ENCODE measurements around the gene YBEY. TPM values are rescaled to one million over a fixed set of nuclear protein-coding genes. Genes with fewer than 3 reads are reported as not detected.
A peak's percentile ranks its signal among the peaks of the same experiment; 100 is the strongest.

The YBEY gene
- total and polyA plus RNA-seq, 3 experiments from 2014 or later = 16.7 to 21.0 (median 18.6) TPM

DNA sequence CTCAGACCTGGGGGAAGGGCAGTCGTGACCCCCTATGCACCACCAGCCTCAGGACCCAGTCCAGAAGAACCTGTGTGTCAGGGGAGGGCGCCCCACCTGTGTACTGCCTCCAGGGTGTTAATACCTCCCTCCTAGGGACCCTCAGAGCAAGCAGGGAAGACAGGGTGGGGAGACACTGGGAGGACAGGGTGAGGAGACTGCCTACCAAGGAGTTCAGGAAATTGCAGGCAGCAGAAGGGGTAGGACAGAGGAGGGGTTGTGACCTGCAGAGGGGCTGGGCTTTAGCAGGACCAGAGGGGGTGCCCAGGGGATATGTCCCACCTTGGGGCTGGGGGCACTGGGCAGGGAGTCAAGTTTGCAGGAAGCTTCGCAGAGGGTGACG is 32.3 kb downstream of the YBEY start:
- H3K4me1 ChIP-seq (ENCODE audit: insufficient read depth, low read length) = peaks cover 20% of the 10 kb centered on the region
- no peaks in the 10 kb centered on the region for H3K27me3 ChIP-seq (ENCODE audit: insufficient read depth, low read length, poor library complexity, severe bottlenecking)
- no peak overlapping the region for H3K27ac ChIP-seq (ENCODE audit: low read depth, low read length)
- H3K4me1 Mint-ChIP-seq = peaks cover 16 to 27% (median 22%) of the 10 kb centered on the region in 3 donors
- peaks cover 0 to 1% (median 0%) of the 10 kb centered on the region in 3 donors for H3K36me3 Mint-ChIP-seq
- H3K36me3 ChIP-seq (ENCODE audit: insufficient read depth, low read length) = no peaks in the 10 kb centered on the region
- H3K4me3 ChIP-seq (ENCODE audit: low read length) = no peak overlapping the region
- ChIA-PET POLR2A (no interaction called here), CTCF (no interaction called here)
- no peak overlapping the region for H3K4me3 Mint-ChIP-seq
- no peaks in the 10 kb centered on the region for H3K9me3 ChIP-seq (ENCODE audit: low read length)
- H3K9me3 Mint-ChIP-seq = no peaks in the 10 kb centered on the region
- H3K27ac Mint-ChIP-seq = no peak overlapping the region
- DNase-seq = no peak
- no peaks in the 10 kb centered on the region for H3K27me3 Mint-ChIP-seq

DNA sequence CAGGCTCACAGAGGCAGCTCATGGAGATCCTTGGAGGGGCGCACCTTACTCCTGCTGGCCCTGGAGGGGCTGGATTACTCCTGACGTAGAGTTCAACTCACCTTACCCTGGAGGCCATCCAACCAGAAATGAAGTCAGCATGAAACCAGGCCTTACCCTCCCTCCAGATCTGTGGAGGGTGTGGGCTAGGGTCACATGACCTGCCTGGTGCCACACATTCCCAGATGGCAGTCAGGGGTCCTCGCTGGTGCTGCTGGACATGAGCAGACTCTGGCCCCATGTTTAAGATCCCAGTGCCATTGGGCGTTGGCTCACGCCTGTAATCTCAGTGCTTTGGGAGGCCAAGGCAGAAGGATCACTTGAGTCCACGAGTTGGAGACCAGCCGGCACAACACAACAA is 33.0 kb downstream of the YBEY start:
- H3K27ac ChIP-seq (ENCODE audit: low read depth, low read length) = no peak overlapping the region
- peaks cover 0 to 2% (median 0%) of the 10 kb centered on the region in 5 donors for H3K9me3 Mint-ChIP-seq
- peaks cover 20% of the 10 kb centered on the region for H3K4me1 ChIP-seq (ENCODE audit: insufficient read depth, low read length)
- H3K27ac Mint-ChIP-seq = no peak overlapping the region
- ChIA-PET POLR2A (no interaction called here), CTCF (no interaction called here)
- peaks cover 16 to 27% (median 22%) of the 10 kb centered on the region in 3 donors for H3K4me1 Mint-ChIP-seq
- H3K27me3 ChIP-seq (ENCODE audit: insufficient read depth, low read length, poor library complexity, severe bottlenecking) = no peaks in the 10 kb centered on the region
- DNase-seq = no peak
- peaks cover 0 to 5% (median 0%) of the 10 kb centered on the region in 3 donors for H3K36me3 Mint-ChIP-seq
- no peaks in the 10 kb centered on the region for H3K9me3 ChIP-seq (ENCODE audit: low read length)
- H3K27me3 Mint-ChIP-seq = no peaks in the 10 kb centered on the region
- no peak overlapping the region for H3K4me3 Mint-ChIP-seq
- no peak overlapping the region for H3K4me3 ChIP-seq (ENCODE audit: low read length)
- no peaks in the 10 kb centered on the region for H3K36me3 ChIP-seq (ENCODE audit: insufficient read depth, low read length)

DNA sequence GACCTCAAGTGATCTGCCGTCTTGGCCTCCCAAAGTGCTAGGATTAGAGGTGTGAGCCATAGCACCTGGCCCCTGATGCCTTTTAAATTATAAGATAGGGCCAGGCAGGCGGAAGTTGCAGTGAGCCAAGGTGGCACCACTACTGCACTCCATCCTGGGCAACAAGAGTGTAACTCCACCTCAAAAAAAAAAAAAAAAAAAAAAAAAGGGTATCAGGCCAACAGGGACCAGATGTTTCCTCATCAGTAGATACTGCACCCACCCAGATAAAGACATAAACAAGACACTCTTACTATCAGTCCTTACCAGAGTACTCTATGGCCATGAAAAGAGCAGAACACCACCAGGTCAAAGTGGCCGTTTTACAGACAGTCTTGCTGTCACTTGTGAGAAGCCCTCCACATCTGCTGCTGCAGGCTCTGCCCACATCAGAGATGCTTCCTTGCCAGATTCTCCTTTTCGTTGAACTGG is 34.2 kb downstream of the YBEY start:
- Mint-ChIP-seq H3K9me3 (peaks cover 0 to 2% (median 0%) of the 10 kb centered on the region in 5 donors), H3K36me3 (peaks cover 0 to 5% (median 0%) of the 10 kb centered on the region in 3 donors), H3K4me1 (peaks cover 17 to 28% (median 24%) of the 10 kb centered on the region in 3 donors), H3K4me3 (peak overlapping the region in 1 of 7 donors; percentile 42), H3K27ac (peak overlapping the region in 2 of 8 donors; percentile 19 to 31), H3K27me3 (no peaks in the 10 kb centered on the region)
- H3K9me3 ChIP-seq (ENCODE audit: low read length) = no peaks in the 10 kb centered on the region
- H3K4me3 ChIP-seq (ENCODE audit: low read length) = no peak overlapping the region
- no peaks in the 10 kb centered on the region for H3K36me3 ChIP-seq (ENCODE audit: insufficient read depth, low read length)
- peaks cover 22% of the 10 kb centered on the region for H3K4me1 ChIP-seq (ENCODE audit: insufficient read depth, low read length)
- CTCF ChIA-PET = no interaction called here
- POLR2A ChIA-PET = no interaction called here
- peak overlapping the region; percentile 93 for H3K27ac ChIP-seq (ENCODE audit: low read depth, low read length)
- DNase-seq = no peak
- no peaks in the 10 kb centered on the region for H3K27me3 ChIP-seq (ENCODE audit: insufficient read depth, low read length, poor library complexity, severe bottlenecking)

DNA sequence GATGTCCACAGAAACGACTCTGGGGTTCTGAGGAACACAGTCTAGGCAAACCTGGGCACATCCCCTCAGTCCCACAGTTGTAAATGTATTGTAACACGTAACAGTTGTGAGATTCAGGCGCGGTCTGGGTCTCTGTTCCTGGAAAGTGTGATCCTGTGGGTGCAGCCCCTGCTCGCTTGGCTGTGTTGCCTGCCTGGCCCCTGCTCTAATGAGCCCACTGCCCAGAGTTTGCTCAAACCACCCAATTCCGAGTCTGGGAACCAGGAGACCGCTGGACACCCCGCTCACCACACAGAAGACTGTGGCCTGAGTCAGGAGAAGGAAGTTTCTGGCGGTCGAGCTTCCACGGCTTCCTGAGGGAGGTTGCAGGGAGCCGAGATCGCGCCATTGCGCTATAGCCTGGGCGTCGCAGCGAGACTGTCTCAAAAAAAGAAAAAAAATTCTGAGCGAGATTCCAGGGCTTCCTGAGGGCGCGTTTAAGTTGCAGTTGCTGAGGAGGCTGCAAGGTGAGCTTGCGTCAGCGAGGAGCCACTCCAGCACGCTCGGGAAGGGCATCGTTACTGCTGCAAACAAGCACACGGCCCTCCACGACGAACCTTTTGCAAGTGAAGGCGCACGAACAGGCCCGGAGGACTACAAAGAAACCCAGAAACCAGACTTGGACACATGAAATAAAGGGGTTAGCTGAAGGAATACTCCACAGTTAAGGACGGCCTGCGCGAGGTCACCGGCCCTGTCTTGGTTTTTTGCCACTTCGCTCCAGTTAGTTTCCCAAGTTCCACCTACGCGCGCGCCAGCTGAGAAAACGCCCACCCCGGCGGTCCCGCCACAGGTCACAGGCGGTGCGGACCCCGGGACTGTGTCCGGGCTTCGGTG is 36.4 kb downstream of the YBEY start:
- CTCF ChIA-PET = no interaction called here
- Mint-ChIP-seq H3K36me3 (peaks cover 0 to 13% (median 5%) of the 10 kb centered on the region in 3 donors), H3K9me3 (peaks cover 0 to 2% (median 0%) of the 10 kb centered on the region in 5 donors), H3K27me3 (no peaks in the 10 kb centered on the region), H3K4me1 (peaks cover 27 to 41% (median 40%) of the 10 kb centered on the region in 3 donors), H3K27ac (peak overlapping the region in 7 of 8 donors; percentile 47 to 96 (median 77)), H3K4me3 (peak overlapping the region; percentile 90 to 99 (median 96))
- peak overlapping the region; percentile 95 for H3K4me3 ChIP-seq (ENCODE audit: low read length)
- no peak for DNase-seq
- H3K27me3 ChIP-seq (ENCODE audit: insufficient read depth, low read length, poor library complexity, severe bottlenecking) = no peaks in the 10 kb centered on the region
- peaks cover 2% of the 10 kb centered on the region for H3K36me3 ChIP-seq (ENCODE audit: insufficient read depth, low read length)
- H3K9me3 ChIP-seq (ENCODE audit: low read length) = no peaks in the 10 kb centered on the region
- POLR2A ChIA-PET = interaction anchor here (0.5 to 1.0 kb wide), 3 partner anchors 14 to 109 kb away, joined by 3 read pairs; no protein-coding TSS in a partner anchor
- H3K27ac ChIP-seq (ENCODE audit: low read depth, low read length) = peak overlapping the region; percentile 93
- H3K4me1 ChIP-seq (ENCODE audit: insufficient read depth, low read length) = peaks cover 26% of the 10 kb centered on the region

DNA sequence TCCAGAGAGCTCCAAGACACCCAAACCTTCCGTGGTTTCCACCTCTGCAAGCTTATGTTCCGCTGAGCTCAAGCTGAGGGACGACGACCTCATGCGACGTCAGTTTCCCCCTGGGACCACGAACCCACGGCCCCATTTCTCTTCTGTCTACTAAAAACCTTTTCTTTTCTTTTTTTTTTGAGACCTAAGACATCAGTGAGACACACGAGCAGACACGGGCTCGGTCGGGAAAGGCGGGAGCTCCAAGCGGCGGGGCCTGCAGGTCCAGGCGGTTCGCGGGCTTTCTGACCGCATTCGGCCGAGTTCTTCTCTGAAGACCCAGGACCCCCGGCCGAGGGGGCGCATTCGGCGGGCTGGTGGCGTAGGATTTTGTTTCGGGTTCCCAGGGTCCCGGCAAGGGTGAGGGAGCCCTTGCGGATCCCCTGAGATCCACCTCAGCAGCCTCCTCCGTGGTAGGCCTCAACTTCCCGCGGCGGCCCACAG is 37.1 kb downstream of the YBEY start:
- Mint-ChIP-seq H3K27me3 (no peaks in the 10 kb centered on the region), H3K27ac (peak overlapping the region in 7 of 8 donors; percentile 47 to 96 (median 79)), H3K9me3 (peaks cover 0 to 2% (median 0%) of the 10 kb centered on the region in 5 donors), H3K4me1 (peaks cover 27 to 41% (median 41%) of the 10 kb centered on the region in 3 donors), H3K36me3 (peaks cover 0 to 20% (median 5%) of the 10 kb centered on the region in 3 donors), H3K4me3 (peak overlapping the region; percentile 90 to 99 (median 96))
- peak overlapping the region; percentile 95 for H3K4me3 ChIP-seq (ENCODE audit: low read length)
- peaks cover 8% of the 10 kb centered on the region for H3K36me3 ChIP-seq (ENCODE audit: insufficient read depth, low read length)
- H3K4me1 ChIP-seq (ENCODE audit: insufficient read depth, low read length) = peaks cover 26% of the 10 kb centered on the region
- no peak for DNase-seq
- no peaks in the 10 kb centered on the region for H3K9me3 ChIP-seq (ENCODE audit: low read length)
- peak overlapping the region; percentile 93 for H3K27ac ChIP-seq (ENCODE audit: low read depth, low read length)
- H3K27me3 ChIP-seq (ENCODE audit: insufficient read depth, low read length, poor library complexity, severe bottlenecking) = no peaks in the 10 kb centered on the region
- ChIA-PET POLR2A (interaction anchor here (0.6 to 1.0 kb wide), 2 partner anchors 29 to 108 kb away, joined by 3 read pairs; no protein-coding TSS in a partner anchor), CTCF (no interaction called here)

DNA sequence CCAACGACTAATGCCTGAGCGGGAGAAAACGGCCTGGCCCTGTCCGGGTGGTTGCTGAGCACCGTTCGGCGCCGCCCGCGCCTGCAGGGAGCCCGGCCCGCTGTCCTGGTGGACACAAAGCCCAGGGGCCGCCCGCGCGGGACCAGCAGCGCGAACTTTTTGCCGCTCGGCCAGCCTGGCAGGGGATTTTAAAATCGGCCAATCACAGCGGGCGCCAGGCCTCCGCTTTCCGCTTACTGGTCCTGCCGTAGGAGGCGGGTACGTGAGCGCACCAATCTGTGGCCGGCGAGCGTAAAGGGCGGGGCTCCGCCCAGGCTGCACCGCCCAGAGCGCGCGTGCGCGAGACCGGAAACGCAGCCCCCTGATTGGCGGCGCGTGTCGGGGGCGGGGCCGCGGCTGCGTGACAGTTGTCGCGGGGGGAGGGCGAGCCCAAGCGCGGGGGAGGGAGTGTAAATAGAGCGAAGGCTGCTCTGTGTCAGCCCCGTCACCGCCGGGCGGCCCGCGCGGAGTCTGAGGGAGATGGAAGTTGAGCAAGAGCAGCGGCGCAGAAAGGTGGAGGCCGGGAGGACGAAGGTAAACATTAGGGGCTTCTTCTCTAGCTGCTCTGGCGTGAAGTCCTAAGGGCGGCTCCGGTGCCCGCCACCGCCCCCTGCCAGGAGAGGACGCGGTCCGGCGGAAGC is 37.7 kb downstream of the YBEY start, which contains the start of the genes C21orf58 and PCNT:
C21orf58 (minus strand) TSS at position 161 of the 680 bp plus-strand sequence. CDS start 1,132 bp downstream, outside the sequence.
PCNT (plus strand) TSS at position 447 of the 680 bp plus-strand sequence; CDS start at position 520, 73 bp downstream.
- ChIA-PET POLR2A (interaction anchor here (1.0 kb wide), 1 partner anchor 108 kb away, joined by 3 read pairs; no protein-coding TSS in a partner anchor), CTCF (no interaction called here)
- H3K27me3 ChIP-seq (ENCODE audit: insufficient read depth, low read length, poor library complexity, severe bottlenecking) = no peaks in the 10 kb centered on the region
- H3K9me3 ChIP-seq (ENCODE audit: low read length) = no peaks in the 10 kb centered on the region
- Mint-ChIP-seq H3K4me3 (peak within 1 kb of the TSS; percentile 90 to 99 (median 96)), H3K4me1 (peaks cover 27 to 41% (median 41%) of the 10 kb centered on the region in 3 donors), H3K9me3 (peaks cover 0 to 2% (median 0%) of the 10 kb centered on the region in 5 donors), H3K36me3 (peaks cover 0 to 23% (median 5%) of the 10 kb centered on the region in 3 donors), H3K27ac (peak within 1 kb of the TSS; percentile 94 to 99 (median 98)), H3K27me3 (no peaks in the 10 kb centered on the region)
- H3K36me3 ChIP-seq (ENCODE audit: insufficient read depth, low read length) = peaks cover 8% of the 10 kb centered on the region
- peak within 1 kb of the TSS; percentile 93 for H3K27ac ChIP-seq (ENCODE audit: low read depth, low read length)
- H3K4me3 ChIP-seq (ENCODE audit: low read length) = peak within 1 kb of the TSS; percentile 95
- H3K4me1 ChIP-seq (ENCODE audit: insufficient read depth, low read length) = peaks cover 26% of the 10 kb centered on the region
- peak; percentile 97 to 99 (median 99) for DNase-seq

DNA sequence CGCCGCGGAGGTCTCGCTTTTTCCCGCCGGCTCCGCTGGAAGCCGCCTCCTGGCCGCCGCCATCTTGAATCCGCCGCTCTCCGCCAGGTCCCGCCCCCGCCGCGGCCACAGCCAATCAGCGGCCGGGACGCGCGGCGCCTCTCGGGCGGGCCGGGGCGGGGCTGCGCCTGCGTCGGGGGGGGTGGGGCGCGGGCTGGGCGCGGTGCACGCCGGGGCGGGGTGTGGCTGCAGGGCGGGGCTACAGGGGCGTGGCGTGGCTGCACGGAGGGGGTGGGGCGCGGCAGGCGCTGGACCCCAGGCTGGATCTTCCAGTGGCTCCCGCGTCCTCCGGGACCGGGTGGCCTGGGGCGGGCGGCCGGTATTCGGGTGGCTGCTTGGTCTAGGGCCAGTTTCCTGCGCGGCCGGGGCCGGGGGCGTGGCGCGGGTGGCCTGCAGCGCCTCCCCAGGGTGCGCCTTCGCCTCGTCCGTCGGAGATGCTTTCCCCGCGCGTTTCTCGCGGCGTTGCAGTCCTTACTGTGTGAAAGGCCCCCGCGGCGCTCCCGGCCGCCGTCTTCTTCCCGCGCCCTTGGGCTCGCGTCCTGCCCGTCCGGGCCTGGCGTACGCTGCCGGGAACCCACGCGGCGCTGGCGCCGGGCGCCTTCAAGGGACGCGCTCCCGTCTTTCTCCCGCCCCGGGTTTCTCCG is 38.4 kb downstream of the YBEY start:
- Histone ChIP-seq H3K27ac (ENCODE audit: low read depth, low read length) (peak overlapping the region; percentile 93), H3K4me3 (ENCODE audit: low read length) (peak overlapping the region; percentile 95), H3K36me3 (ENCODE audit: insufficient read depth, low read length) (peaks cover 8% of the 10 kb centered on the region), H3K27me3 (ENCODE audit: insufficient read depth, low read length, poor library complexity, severe bottlenecking) (no peaks in the 10 kb centered on the region), H3K4me1 (ENCODE audit: insufficient read depth, low read length) (peaks cover 26% of the 10 kb centered on the region), H3K9me3 (ENCODE audit: low read length) (no peaks in the 10 kb centered on the region)
- peak; percentile 84 to 90 (median 88) for DNase-seq
- peak overlapping the region; percentile 90 to 99 (median 96) for H3K4me3 Mint-ChIP-seq
- H3K27ac Mint-ChIP-seq = peak overlapping the region in 4 of 8 donors; percentile 19 to 99 (median 92)
- CTCF ChIA-PET = interaction anchor here (1.5 to 1.6 kb wide), 2 partner anchors 99 to 181 kb away, joined by 5 to 7 read pairs; no protein-coding TSS in a partner anchor
- POLR2A ChIA-PET = interaction anchor here (1.0 kb wide), 1 partner anchor 101 kb away, joined by 5 read pairs; no protein-coding TSS in a partner anchor
- peaks cover 27 to 41% (median 41%) of the 10 kb centered on the region in 3 donors for H3K4me1 Mint-ChIP-seq
- H3K27me3 Mint-ChIP-seq = no peaks in the 10 kb centered on the region
- peaks cover 0 to 30% (median 7%) of the 10 kb centered on the region in 3 donors for H3K36me3 Mint-ChIP-seq
- H3K9me3 Mint-ChIP-seq = peaks cover 0 to 2% (median 0%) of the 10 kb centered on the region in 5 donors
